ENCODE results near the gene CCL25. TPM values are rescaled to one million over a fixed set of nuclear protein-coding genes. Genes with fewer than 3 reads are reported as not detected.

The CCL25 gene
- polyA plus RNA-seq, 1 experiment, result not detected

GRCh38 chr19:8054169-8054568 lies 1.6 kb downstream of the CCL25 start:
- Histone ChIP-seq H3K27me3 (ENCODE audit: control insufficient read depth, insufficient read depth, low read length) (peaks cover 3% of the 10 kb centered on the region), H3K9me3 (ENCODE audit: control insufficient read depth, insufficient read depth, low read length) (peaks cover 8% of the 10 kb centered on the region; the same call in 1 of the 2 replicates), H3K4me3 (ENCODE audit: low read depth, low read length) (no peak overlapping the region), H3K27ac (ENCODE audit: low read depth, low read length) (no peak overlapping the region)
- ChIA-PET POLR2A (no interaction called here), CTCF (interaction anchor here (0.9 kb wide), 1 partner anchor 52 kb away, joined by 4 read pairs; no protein-coding TSS in a partner anchor)
- TF ChIP-seq CTCF (IDR thresholded peaks at IDR 0.05; ENCODE audit: low read depth, low read length), result no peak
- DNase-seq (ENCODE audit: low read depth, low spot score), result no peak

- no peaks in the 10 kb centered on the region for H3K27me3 ChIP-seq (ENCODE audit: control insufficient read depth, insufficient read depth, low read length)
- no peak overlapping the region for H3K27ac ChIP-seq (ENCODE audit: low read depth, low read length)
- POLR2A ChIA-PET, result no interaction called here
- CTCF ChIA-PET, result no interaction called here
- DNase-seq (ENCODE audit: low read depth, low spot score), result no peak
- no peaks in the 10 kb centered on the region; the same call in 1 of the 2 replicates for H3K9me3 ChIP-seq (ENCODE audit: control insufficient read depth, insufficient read depth, low read length)
- no peak overlapping the region for H3K4me3 ChIP-seq (ENCODE audit: low read depth, low read length)
- TF ChIP-seq CTCF (IDR thresholded peaks at IDR 0.05; ENCODE audit: low read depth, low read length), result no peak
Measured at GRCh38 chr19:8056533-8056932, 4.0 kb downstream of the CCL25 start.

GRCh38 chr19:8057545-8058270 lies 5.1 kb downstream of the CCL25 start:
- no peaks in the 10 kb centered on the region for H3K27me3 ChIP-seq (ENCODE audit: control insufficient read depth, insufficient read depth, low read length)
- H3K27ac ChIP-seq (ENCODE audit: low read depth, low read length), result no peak overlapping the region
- no peaks in the 10 kb centered on the region; the same call in 1 of the 2 replicates for H3K9me3 ChIP-seq (ENCODE audit: control insufficient read depth, insufficient read depth, low read length)
- H3K4me3 ChIP-seq (ENCODE audit: low read depth, low read length), result no peak overlapping the region
- CTCF ChIA-PET, result no interaction called here
- no peak for TF ChIP-seq CTCF (IDR thresholded peaks at IDR 0.05; ENCODE audit: low read depth, low read length)
- DNase-seq (ENCODE audit: low read depth, low spot score), result no peak
- POLR2A ChIA-PET, result no interaction called here

GRCh38 chr19:8064911-8065874 lies 12.6 kb downstream of the CCL25 start:
- no peak overlapping the region for H3K4me3 ChIP-seq (ENCODE audit: low read depth, low read length)
- ChIA-PET POLR2A (no interaction called here), CTCF (no interaction called here)
- no peak for DNase-seq (ENCODE audit: low read depth, low spot score)
- no peak for TF ChIP-seq CTCF (IDR thresholded peaks at IDR 0.05; ENCODE audit: low read depth, low read length)
- peaks cover 16% of the 10 kb centered on the region for H3K9me3 ChIP-seq (ENCODE audit: control insufficient read depth, insufficient read depth, low read length)
- no peak overlapping the region for H3K27ac ChIP-seq (ENCODE audit: low read depth, low read length)
- H3K27me3 ChIP-seq (ENCODE audit: control insufficient read depth, insufficient read depth, low read length), result no peaks in the 10 kb centered on the region

GRCh38 chr19:8065875-8066261 lies 13.3 kb downstream of the CCL25 start:
- H3K27me3 ChIP-seq (ENCODE audit: control insufficient read depth, insufficient read depth, low read length), result no peaks in the 10 kb centered on the region
- no peak for TF ChIP-seq CTCF (IDR thresholded peaks at IDR 0.05; ENCODE audit: low read depth, low read length)
- no peak overlapping the region for H3K27ac ChIP-seq (ENCODE audit: low read depth, low read length)
- POLR2A ChIA-PET, result no interaction called here
- no peak overlapping the region for H3K4me3 ChIP-seq (ENCODE audit: low read depth, low read length)
- CTCF ChIA-PET, result no interaction called here
- DNase-seq (ENCODE audit: low read depth, low spot score), result no peak
- H3K9me3 ChIP-seq (ENCODE audit: control insufficient read depth, insufficient read depth, low read length), result peaks cover 16% of the 10 kb centered on the region

All from AG04450 (cell line).